ENCODE results near the gene CSF3.

The CSF3 gene

GRCh38 chr17:40063187-40063771 is 48.0 kb downstream of the CSF3 start:
- no peak for DNase-seq

GRCh38 chr17:40063901-40064531 is 48.8 kb downstream of the CSF3 start:
- no peak for DNase-seq

GRCh38 chr17:40064971-40065768 is 49.9 kb downstream of the CSF3 start:
- no peak for DNase-seq

- no peak for DNase-seq
Observed at GRCh38 chr17:40065769-40066510, 50.7 kb downstream of the CSF3 start.

Data from NCI-H1092 treated with DMSO at 0.1 percent for 48 hours (cell line).